GM19240 (cell line): ENCODE measurements around the gene ITLN1.

Experiments used
- DNase-seq: peaks from one replicate; pipeline ENCODE4 v3.0.0; 2011; ENCODE audit warnings: low spot score; ENCODE audit not compliant: insufficient read length

ITLN1 gene

DNA sequence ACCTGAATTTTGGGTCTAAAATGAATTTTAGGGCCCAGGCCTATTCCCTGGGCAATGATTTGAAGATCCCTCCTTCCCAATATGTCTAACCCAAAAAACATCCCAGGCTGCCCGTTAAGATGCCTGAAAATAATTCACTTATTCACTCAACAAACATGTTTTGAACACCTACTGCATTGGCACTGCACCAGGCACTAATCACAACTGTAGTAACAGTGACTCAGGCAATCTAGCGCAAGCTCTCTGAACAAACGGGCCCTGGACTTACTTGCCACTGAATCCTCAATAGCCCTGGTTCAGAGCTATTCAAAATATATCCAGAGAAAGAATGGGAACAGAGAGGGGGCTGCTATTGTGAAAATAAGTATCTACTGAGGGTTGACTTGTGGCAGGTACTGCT lies 26.5 kb downstream of the ITLN1 start:
- no peak for DNase-seq

DNA sequence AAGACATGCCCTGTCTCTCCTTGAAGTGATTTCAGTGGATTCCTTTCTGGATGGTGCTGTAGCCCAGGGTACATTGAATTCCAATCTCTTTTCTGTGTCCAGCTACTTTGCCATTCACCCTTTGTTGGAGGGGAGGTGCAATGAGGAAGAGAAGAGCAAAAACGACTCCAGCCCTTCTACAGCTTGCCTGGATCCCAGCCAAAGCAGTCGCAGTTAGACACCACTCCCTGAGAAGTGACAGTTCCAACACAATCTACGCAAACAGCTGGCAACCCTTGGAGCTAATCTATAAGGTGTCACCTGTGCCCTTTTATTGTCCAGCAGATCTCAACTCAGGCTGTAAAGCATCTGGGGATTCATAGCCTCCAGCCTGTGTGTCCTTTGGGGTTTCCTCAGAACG lies 26.9 kb downstream of the ITLN1 start:
- DNase-seq: no peak

DNA sequence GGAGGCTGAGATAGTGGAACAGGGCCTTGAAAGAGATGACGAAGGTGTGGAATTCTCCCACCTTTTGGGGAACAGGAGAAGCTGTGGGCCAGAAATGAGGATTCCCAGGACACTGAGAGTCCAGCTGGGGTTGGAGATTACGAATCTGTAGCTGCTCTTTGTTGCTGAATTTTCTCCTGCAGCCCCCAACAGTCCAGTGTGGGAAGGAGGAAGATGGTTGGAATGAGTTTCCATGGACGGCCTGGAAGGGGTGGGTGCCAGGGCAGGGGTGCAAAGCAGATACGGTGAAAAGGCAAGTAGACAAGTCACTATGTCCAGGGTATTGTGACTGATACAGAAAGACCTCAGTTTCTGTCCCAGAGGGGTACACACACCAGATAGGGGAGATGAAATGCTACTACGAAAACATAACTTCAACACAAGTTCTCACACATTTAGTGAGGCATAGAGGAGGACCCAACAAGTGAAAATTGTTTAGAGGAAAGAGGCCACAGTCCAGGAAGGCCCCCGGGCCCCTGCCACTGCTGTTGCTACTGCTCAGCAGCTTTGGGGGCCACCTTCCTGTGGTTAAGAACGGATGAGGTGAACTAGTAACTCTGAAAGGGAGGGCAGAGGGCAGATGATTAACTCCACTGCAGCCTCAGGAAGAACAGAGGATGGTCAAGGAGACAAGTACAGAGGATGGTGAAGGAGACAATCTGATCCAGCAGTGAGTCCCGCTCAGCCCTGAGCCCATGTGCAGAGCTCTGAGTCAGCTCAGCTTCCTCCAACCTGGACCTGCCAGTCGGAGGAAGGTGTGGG lies 29.6 kb downstream of the ITLN1 start:
- no peak for DNase-seq

DNA sequence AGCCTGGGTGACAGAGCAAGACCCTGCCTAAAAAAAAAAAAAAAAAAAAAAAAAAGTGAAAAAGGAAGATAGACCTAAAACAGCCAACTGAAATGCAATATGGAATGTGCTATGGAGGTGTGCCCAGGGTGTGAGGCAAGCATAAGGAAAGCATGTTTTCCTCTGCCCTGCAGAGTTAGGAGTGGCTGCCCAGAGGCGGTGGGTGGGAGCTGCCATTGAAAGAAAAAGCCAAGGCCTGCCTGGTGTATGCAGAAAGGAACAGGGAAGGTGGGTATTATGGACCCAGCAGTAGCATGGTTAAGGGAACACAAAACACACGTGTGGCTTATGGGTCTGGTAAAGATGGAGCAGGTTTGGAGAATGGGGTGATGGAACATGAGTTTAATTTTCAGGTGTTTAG lies 31.2 kb downstream of the ITLN1 start:
- no peak for DNase-seq

DNA sequence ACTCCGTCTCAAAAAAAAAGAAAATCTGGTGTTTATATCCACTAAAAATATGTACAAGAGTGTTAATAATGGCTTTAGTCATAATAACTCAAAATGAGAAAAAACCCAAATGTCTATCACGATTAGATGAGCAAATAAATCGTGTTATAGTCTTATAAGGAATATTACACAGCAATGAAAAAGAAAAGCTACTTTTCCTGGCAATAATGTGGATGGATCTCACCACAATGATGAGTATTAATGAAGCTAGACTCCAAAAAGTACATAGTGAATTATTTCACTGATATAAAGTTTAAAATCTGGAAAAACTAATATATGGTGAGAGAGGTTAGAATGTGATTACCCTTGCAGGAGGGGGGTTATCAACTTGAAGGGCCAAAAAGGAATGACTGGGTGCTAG lies 32.0 kb downstream of the ITLN1 start:
- DNase-seq: no peak

DNA sequence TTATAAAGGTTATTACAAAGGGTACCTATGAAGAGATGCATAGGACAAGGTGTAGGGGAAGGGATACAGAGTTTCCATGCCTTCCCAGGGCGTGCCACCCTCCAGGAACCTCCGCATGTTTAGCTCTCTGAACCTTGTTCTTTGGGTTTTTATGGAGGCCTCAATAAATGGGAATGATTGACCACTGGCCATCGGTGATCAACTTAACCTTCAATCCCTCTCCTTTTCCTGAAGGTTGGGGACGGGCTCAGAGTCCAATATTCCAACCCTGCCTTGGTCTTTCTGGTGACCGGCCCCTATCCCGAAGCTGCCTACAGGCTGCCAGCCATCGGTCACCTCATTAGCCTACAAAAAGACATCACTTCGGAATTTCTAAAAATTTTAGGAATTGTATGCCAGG lies 34.0 kb downstream of the ITLN1 start:
- DNase-seq: no peak

DNA sequence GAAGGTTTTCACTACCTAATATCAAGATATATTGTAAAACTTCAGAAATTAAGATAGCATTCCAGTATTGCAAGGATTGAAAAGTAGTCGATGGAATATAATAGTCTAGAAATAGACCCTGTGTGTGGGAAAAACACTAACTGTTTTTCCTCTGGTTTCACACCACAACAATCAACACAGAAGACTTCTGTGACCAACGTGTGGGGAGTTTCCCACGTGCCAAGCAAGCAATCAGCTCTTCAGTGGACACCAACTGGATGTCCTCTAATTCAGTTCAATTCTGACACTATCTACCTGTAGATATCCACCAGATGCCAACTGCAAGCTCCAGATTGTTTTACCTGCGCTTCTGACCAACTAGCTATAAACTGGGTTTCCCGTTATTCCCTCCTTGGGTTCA lies 34.4 kb downstream of the ITLN1 start:
- no peak for DNase-seq

DNA sequence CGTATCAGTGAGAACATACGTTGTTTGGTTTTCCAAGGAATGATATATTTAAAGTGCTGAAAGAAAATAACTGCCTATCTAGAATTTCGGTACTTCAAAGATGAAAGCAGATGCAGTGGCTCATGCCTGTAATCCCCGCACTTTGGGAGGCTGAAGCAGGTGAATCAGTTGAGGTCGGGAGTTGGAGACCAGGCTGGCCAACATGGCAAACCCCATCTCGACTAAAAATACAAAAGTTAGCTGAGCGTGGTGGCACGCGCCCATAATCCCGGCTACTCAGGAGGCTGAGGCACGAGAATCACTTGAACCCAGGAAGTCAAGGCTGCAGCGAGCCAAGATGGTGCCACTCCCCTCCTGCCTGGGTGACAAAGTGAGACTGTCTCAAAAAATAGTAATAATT lies 38.7 kb downstream of the ITLN1 start:
- no peak for DNase-seq

DNA sequence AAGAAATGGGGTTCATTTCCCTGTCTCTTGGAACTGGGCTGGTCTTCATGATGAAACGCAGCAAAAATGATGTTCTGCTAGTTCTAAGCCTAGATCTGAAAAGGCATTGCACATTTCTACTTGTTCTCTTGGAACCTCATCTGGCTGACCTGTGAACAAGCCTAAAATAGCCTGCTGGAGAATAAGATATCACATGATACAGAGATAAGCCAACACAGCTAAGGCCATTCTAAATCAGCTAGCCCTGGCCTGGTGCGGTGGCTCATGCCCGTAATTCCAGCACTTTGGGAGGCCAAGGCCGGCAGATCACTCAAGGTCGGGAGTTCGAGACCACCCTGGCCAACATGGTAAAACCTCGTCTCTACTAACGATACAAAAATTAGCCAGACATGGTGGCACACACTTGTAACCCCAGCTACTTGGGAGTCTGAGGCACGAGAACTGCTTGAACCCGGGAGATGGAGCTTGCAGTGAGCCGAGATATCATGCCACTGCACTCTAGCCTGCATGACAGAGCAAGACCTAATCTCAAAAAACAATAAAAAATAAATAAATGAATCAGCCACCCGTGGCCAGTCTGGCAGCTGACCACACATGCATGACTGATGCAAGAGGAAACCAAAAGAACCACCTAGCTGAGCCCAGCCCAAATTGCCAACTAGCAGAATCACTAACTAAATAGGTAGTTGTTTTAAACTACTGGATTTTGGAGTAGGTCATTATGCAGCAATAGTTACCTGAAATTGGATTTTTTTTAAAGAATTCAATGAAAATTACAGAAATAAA lies 40.3 kb downstream of the ITLN1 start:
- no peak for DNase-seq

DNA sequence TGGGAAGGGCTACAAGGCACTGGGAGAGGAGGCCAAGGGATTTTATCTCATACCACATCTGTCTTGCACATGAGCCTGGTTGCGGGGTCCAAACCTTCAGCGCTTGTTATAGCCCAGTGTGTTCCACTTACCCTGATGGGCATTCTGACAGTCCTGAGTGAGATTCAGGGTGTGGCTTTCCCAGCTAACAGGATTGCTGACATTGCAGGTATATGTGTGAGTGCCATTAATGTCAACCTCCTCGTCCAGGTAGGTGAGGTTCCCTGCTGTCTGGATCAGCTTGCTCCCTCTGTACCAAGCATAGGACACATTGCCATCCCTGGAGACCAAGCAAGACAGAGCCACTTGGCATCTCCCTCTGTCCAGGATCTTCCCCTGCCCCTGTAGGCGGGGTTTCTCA lies 43.9 kb downstream of the ITLN1 start:
- no peak for DNase-seq

DNA sequence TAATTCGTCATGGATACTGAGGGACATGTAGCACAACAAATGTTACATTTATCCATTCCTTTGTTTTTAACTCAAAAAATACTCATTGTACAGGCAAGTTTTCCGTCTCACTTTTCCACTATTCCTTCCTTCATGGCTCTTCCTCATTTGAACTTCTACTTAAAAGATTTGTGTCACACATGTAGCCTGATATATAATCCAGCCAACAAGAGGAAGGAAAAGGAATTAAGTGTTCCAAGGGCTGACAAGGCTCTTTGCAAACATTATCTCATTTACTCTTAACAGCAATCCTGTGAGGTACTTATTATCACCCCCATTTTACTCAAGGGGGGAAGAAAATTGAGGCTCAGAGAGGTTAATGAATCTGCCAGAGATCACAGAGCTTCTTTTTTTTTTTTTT lies 45.2 kb downstream of the ITLN1 start:
- no peak for DNase-seq

DNA sequence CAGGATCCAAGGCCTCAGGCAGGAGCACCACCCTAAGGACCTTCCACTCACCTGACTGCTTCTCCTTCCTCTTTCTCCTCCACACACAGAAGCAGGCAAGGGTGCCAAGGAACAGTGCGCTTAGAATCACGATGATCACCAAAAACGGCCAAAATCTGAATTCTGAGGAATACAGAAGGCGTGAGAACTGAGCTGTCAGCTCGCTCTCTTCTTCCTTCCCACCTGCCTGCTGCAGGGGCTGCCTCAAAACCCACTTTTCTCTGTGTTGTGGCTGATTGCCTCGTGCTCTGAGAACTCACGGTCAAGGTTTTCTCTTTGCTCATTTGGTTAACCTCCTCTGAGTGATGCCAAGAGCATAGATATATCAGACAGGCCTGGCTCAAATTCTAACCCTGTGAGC lies 46.1 kb downstream of the ITLN1 start:
- no peak for DNase-seq

DNA sequence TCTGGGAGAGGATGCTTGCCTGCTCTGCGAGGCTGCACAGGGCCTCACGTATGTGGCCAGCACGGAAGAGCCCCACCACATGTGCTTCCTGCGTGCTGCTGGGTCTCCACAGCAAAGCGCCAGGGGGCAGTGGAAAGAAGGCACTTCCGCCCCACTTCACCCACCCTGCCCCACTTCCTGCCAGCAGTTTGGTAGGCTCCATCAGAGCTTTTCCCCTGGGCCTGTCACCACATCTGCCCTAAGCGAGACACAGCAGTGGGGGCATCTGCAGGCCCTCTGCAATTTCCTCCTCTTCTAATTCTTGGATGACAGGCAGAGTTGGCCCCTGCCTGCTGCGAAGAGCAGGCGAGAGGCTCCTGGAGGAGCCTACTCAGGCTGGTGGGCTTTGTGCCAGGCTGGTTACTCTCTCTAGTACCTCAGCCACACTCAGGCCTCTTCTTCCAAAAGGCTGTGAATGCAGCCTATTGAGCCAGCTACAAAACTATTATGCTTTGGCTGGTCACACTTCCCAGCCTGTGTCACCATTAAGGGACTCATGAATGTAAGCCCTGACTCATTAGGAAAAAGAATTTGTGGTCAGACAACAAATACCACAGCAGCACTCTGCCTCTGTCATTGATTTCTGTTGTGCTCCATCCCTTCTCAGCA lies 47.3 kb downstream of the ITLN1 start:
- DNase-seq: peak; percentile 48

DNA sequence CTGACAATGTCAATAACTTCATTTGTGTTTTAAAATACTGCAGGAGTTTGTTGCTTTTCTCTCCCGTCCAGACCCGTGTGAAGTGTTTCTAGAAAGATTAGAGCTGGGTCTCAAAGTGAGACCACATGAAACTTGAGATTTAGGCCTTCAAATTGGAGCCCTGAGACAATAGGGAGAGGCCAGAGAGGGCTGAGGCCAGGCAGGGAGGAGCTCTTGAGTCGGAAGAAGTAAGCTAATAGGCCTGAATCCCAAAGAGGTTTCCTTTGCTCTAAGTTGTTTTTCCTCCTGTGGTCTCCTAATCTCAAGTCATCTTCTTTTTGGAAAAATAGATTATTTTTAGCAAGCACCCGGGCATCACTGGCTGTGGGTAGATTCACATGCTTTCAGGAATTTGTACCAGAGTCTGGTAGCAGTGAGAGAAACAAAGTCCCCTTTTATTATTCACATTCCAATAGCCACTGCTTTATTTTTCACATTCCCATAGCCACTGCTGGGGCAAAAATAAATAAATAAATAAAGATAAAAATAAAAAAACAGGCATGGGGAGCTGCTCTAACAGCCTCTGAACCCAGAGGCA lies 47.9 kb downstream of the ITLN1 start:
- DNase-seq: no peak

DNA sequence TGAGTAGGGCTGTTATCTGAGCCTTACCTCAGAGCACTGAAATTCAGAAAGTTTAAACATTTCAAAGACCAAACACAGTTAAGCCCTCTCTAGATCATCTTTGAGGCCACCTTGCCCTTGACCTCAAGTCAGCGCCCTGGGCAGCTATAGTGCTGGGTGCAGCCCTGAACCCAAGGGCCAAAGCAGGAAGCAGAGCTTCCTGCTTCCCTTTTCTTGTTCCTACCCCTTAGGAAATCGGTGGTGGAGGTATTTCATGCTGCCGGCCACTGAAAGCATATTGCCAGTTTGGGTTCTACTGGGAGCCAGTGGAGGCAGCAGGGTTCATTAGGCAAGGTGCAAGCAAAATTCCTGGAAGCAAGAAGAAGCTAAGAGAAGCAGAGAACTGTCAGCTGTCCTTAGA lies 48.4 kb downstream of the ITLN1 start:
- DNase-seq: no peak

DNA sequence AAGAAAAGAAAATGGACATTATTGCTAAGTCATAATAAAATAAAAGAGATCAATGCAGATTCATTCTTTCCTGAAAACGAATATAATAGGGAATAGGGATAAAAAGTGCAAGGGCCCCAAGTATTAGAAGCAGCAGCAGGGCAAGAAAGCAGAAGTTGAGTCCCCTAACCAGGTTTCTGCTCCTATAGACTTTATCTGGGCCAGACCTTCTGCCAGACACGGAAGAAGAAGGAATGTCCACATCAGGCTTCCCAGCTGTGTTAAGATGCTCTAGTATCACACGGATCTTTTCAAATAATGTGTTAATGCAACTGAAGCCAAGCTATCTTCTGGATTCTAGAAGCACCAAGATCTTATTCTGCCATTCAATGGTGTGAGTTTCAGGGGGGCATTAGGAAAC lies 49.2 kb downstream of the ITLN1 start:
- no peak for DNase-seq

DNA sequence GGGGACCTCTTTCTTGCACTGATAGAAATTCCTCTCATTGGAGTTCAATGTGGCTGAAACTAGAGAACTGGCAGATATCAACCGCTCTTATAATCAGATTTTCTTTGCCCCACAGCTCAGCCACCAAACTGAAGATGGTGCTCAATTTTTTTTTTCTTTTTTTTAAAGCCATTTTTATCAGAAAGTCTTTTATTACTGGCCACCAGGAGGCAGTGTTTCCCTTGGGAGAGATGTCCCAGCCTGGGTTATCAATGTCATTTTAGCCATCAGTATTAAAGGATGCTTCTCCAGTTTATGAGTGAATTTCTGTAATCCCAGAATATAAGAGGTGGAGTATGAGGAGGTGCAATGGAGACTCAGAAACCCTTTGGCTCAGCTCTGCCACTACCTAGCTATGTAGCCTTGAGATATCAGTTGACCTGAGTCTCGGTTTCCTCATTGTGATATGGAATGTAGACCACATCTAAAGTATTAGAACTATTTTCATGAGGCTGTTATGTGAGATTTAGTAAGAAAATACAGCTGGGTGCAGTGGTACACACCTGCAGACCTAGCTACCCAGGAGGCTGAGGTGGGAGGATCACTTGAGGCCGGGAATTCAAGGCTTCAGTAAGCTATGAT lies 49.9 kb downstream of the ITLN1 start:
- DNase-seq: no peak

DNA sequence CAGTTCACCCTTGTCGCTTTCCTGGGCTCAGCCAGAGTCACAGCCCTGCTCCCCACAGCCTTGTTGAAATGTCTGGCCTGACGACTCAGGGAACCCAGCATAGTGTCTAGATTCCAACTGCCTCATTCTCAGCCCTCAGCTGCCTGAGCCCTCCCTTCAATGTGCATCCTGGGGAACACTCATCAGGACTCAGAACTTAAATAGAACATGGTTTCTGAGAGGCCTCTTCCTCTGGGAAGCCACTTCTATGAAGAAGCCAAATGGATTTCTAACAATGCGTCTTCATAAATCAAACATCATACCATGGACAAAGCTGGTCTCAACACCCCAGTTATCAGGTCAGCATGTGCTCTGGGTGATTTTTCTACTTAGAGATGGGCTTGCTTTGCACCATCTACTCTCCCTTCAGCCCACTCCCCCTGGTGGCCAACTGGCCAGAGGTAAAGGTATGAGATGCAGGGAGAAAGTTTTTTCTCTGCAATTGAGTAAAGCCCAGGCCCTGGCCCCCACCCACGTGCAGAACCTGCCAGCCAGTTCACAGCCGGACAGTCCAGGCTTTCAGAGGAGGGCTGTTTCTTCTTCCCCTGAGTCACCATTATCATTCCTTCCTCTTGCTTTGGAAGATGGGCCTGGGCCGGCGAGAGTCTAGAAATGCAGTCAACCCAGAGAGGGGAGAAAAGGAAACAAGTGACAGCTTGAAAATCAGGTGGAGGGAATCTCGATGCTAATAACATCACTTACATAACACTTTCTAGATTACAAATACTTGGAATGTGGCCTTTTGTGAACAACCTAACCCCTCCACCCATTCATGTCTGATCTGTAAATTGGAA lies 54.4 kb downstream of the ITLN1 start:
- peak; percentile 40 for DNase-seq

DNA sequence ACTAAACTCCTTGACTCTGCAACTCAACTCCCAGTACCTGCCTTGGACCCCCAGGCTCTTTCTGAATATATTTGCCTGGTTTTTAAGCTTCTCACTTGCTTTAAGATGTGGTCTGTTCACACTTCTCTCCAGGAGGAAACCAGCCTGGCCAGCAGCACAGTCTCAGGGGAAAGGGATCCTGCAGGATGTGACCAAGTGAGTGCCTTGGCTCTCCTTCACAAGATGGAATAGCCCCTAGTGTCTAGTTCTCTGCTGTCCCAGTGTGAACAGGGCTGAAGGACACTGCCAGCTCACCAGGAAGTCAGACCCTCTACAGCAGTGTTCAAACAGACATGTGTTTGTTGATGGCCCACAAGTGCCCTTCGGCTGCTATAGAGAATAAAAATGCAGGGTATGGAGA lies 55.2 kb downstream of the ITLN1 start:
- no peak for DNase-seq

DNA sequence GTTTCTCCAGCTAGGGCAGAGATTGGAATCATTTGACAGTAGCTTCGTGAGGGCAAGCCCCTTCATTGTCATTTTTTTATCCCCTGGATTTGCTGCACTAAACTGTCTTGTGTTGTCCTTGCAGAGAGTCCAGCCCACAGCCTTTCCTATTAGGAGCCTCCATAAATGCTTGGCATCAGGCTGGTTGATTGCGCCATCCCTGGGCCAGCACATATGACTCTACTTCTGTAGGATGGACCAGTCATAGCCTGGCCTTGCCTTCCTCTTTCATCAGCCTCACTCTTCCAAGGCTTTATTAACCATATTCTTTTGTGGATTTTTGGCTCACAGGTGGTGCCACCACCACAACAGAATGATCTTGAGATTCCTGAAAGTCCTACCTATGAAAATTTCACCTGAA lies 57.6 kb downstream of the ITLN1 start:
- DNase-seq: no peak

DNA sequence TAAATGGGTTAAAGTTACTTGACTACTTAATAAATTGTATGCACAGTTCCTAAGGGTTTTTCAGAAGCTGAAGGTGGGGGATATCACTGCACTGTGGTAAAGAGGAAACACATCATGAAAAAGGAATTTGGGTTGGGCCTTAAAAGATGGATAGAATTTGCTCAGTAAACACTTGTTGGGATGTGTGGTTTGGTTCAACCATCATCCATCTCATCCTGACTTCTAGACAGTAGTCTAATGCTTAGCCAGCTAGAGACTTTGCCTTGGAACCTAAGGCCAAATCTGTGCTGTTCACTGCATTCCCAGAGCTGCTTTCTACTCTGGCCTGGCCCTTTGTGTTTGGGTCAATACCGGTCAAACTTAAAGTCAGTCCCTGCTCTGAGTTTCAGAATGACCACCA lies 58.4 kb downstream of the ITLN1 start:
- DNase-seq: no peak
